Uterus (tissue), 4 donors: ENCODE measurements around the gene TMEM229B. TPM values are rescaled to one million over a fixed set of nuclear protein-coding genes. Genes with fewer than 3 reads are reported as not detected.

Source experiments
- DNase-seq, 2 donors: peaks; one replicate each; pipeline ENCODE4 v3.0.0-alpha.2; 2019 to 2020
- H3K27ac ChIP-seq, 2 donors: fragments of 200-600 bp; sonication (generic); 1 replicate in 1 of 2; 2 replicates in 1 of 2; pipeline ENCODE4 v1.5.1; 2016 to 2018
- H3K27me3 ChIP-seq, 2 donors: fragments of 200-600 bp; sonication (generic); one replicate each; pipeline ENCODE4 v1.5.1; 2018 to 2019; ENCODE audit warnings: control low read depth in 1 of 2
- H3K36me3 ChIP-seq, 2 donors: fragments of 200-600 bp; sonication (generic); one replicate each; pipeline ENCODE4 v1.5.1; 2019; ENCODE audit warnings: control low read depth in 1 of 2
- H3K4me1 ChIP-seq, 2 donors: fragments of 200-600 bp; sonication (generic); one replicate each; pipeline ENCODE4 v1.5.1; 2018 to 2019; ENCODE audit warnings: control low read depth in 1 of 2
- H3K4me3 ChIP-seq, 2 donors: fragments of 200-600 bp; sonication (generic); 1 replicate in 1 of 2; 2 replicates in 1 of 2; pipeline ENCODE4 v1.5.1; 2018 to 2019; ENCODE audit warnings: mild to moderate bottlenecking in 1 of 2
- H3K9me3 ChIP-seq, 2 donors: fragments of 200-600 bp; sonication (generic); one replicate each; pipeline ENCODE4 v1.5.1; 2019; ENCODE audit warnings: control low read depth in 1 of 2
- CTCF ChIP-seq, 4 experiments: fragments of 200-600 bp in 2 of 4; fragments of 450-650 bp in 2 of 4; sonication (generic) in 2 of 4; IDR thresholded peaks; one replicate each; pipeline ENCODE4 v1.5.1; 2016 to 2019; ENCODE audit warnings: antibody characterized with exemption in 4 of 4, mild to moderate bottlenecking in 2 of 4, moderate library complexity in 1 of 4
- POLR2A ChIP-seq, 2 donors: fragments of 450-650 bp; IDR thresholded peaks; one replicate each; pipeline ENCODE4 v1.6.1; 2016; ENCODE audit warnings: antibody characterized with exemption in 2 of 2, mild to moderate bottlenecking in 1 of 2, moderate library complexity in 1 of 2
- intact Hi-C: fragments of 100-400 bp; cut with DNase I; formaldehyde crosslinking; loops from one replicate; pipeline ENCODE4 v1.15.1; 2023; ENCODE audit warnings: low total_unique reads
- total RNA-seq, 4 donors: library from RNA; depleted of rRNA in 3 of 4; stranded (reverse); fragments of >200 nt in 3 of 4; gene quantifications; one replicate each; pipeline versions ENCODE4 v1.1.0 to v1.2.4, GENCODE V29; 2014 to 2023
- donor health status: DM: yes; HTN: yes; CAD: no.

The TMEM229B gene
- total RNA-seq, 4 donors from 2014 or later = under 0.01 to 4.7 (median 2.8) TPM

DNA sequence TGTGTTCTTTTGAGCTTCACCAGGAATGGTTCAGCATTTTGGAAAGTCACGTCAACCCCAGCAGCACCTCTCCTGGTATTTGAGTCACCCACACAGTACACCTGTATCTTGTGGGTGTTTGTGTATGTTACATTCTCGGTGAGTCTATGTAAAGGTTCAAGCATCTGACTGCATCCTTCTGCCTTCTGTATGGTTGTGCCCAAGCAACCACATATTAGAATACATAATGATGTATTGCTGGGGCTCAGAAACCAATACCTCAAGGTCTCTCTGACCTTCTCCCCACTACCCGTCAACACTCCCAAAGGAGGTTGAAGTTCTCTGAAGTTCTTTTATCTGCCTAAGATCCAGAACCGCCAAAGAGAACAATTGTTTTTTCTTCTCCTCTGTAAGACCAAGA, 9.2 kb upstream of the TMEM229B start:
- H3K36me3 ChIP-seq = no peaks in the 10 kb centered on the region
- H3K27ac ChIP-seq = no peak overlapping the region
- H3K4me1 ChIP-seq = no peaks in the 10 kb centered on the region
- intact Hi-C loops = no loop called here
- DNase-seq = no peak
- TF ChIP-seq POLR2A (IDR thresholded peaks at IDR 0.05) (no peak), CTCF (IDR thresholded peaks at IDR 0.05) (no peak)
- H3K27me3 ChIP-seq = no peaks in the 10 kb centered on the region
- H3K4me3 ChIP-seq = no peak overlapping the region
- H3K9me3 ChIP-seq = no peaks in the 10 kb centered on the region

DNA sequence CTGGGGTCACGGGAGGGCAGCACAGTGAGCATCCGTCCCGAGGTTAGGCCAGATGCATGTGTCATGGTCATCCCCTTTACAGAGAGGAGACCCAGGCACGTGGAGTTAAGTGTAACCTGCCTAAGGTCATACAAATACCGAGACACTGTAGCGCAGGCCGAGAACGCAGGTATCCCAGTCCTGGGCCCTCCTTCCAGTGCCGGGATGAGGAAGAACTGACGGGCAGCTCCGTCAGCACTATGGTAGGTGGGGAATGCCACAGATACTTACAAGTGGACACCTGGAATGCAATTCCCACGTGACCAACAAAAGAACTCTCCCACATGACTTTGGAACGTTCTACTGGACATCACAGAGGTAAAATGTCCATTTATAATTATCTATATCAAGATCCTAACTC, 8.7 kb upstream of the TMEM229B start:
- Histone ChIP-seq H3K27ac (no peak overlapping the region), H3K36me3 (no peaks in the 10 kb centered on the region), H3K4me3 (no peak overlapping the region), H3K27me3 (no peaks in the 10 kb centered on the region), H3K9me3 (no peaks in the 10 kb centered on the region), H3K4me1 (no peaks in the 10 kb centered on the region)
- TF ChIP-seq POLR2A (IDR thresholded peaks at IDR 0.05) (no peak), CTCF (IDR thresholded peaks at IDR 0.05) (no peak)
- no peak for DNase-seq
- intact Hi-C loops = no loop called here

GRCh38 chr14:67495827-67496226, 7.3 kb upstream of the TMEM229B start:
- no peak for DNase-seq
- no peak for TF ChIP-seq CTCF (IDR thresholded peaks at IDR 0.05)
- no peak for TF ChIP-seq POLR2A (IDR thresholded peaks at IDR 0.05)
- H3K9me3 ChIP-seq = no peaks in the 10 kb centered on the region
- H3K36me3 ChIP-seq = no peaks in the 10 kb centered on the region
- H3K27me3 ChIP-seq = no peaks in the 10 kb centered on the region
- no peaks in the 10 kb centered on the region for H3K4me1 ChIP-seq
- no peak overlapping the region for H3K27ac ChIP-seq
- intact Hi-C loops = no loop called here
- no peak overlapping the region for H3K4me3 ChIP-seq

DNA sequence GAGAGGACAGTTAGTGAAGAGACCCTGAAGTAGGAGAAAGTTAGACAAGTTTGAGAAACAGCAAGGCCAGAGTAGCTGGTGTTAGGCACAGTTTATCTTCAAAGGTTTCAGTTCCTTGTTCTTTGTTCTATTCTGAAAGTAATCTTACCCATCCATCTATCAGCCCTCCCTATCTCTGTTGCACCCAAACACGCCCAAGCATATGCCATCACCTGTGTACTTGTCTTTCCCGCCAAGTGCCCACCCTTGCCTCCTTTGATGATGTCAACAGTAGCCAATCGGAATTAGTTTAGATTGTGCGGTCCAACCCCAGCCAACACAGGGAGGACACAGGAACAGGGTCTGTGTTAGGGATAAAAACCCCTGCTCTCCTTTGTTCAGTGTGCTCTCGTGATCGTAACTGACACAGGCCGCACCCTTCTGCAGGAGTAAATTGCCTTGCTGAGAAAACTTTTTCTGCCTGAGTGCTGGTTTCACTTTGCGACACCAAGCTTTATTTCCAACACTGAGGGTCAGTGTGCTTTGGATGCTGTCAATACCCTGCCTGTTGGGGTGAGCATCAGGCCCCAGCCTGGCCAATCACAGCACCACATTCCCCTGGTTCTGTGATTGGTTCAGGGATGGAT, 4.7 kb upstream of the TMEM229B start:
- TF ChIP-seq CTCF (IDR thresholded peaks at IDR 0.05) (no peak), POLR2A (IDR thresholded peaks at IDR 0.05) (no peak)
- intact Hi-C loops = no loop called here
- Histone ChIP-seq H3K4me3 (no peak overlapping the region), H3K36me3 (no peaks in the 10 kb centered on the region), H3K27ac (no peak overlapping the region), H3K4me1 (no peaks in the 10 kb centered on the region), H3K9me3 (no peaks in the 10 kb centered on the region), H3K27me3 (no peaks in the 10 kb centered on the region)
- DNase-seq = no peak

DNA sequence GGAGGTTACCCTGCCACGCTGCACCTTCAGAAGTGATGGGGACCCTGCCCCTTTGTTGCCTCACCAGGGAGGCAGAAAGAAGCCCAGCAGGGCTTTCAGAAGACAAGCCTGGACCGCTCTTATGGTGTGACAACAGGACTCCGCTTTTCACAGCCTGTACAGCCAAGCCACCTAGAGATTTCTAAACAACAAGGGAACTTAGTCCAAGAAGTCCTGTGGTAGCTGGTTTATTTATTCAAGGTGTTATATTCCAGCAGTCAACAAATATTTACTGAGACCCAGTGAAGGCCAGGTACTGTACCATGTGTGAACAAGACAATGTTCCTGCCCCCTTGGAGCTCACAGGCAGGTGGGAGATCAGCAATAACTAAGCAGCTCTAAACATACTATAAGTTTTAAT, 4.0 kb upstream of the TMEM229B start:
- no peaks in the 10 kb centered on the region for H3K36me3 ChIP-seq
- DNase-seq = no peak
- H3K4me3 ChIP-seq = no peak overlapping the region
- no peak overlapping the region for H3K27ac ChIP-seq
- intact Hi-C loops = no loop called here
- TF ChIP-seq POLR2A (IDR thresholded peaks at IDR 0.05) (no peak), CTCF (IDR thresholded peaks at IDR 0.05) (no peak)
- no peaks in the 10 kb centered on the region for H3K9me3 ChIP-seq
- H3K27me3 ChIP-seq = no peaks in the 10 kb centered on the region
- H3K4me1 ChIP-seq = no peaks in the 10 kb centered on the region
